NCI-H2227 (cell line): ENCODE results near the gene DDX5.
"Not testable (repeated sequence)": the region's sequence is repeated elsewhere in the genome, so short reads cannot be mapped to it uniquely, and the experiment has no call there.

Experiments used
- DNase-seq: peaks from one replicate; lab custom pipeline; 2025; ENCODE audit not compliant: unreplicated experiment; lab: John Stamatoyannopoulos, UW

The DDX5 gene

GRCh38 chr17:64494121-64494520, 12.0 kb downstream of the DDX5 start:
- no peak for DNase-seq

- DNase-seq, result peak; percentile 28
These were observed 13.5 kb downstream of the DDX5 start for GRCh38 chr17:64492481-64493109.

GRCh38 chr17:64491994-64492393, 14.1 kb downstream of the DDX5 start:
- no peak for DNase-seq

- DNase-seq, result peak; percentile 23
These were observed 14.8 kb downstream of the DDX5 start for GRCh38 chr17:64491034-64491860.

GRCh38 chr17:64488301-64488700, 17.8 kb downstream of the DDX5 start:
- no peak for DNase-seq

- DNase-seq, result no peak
These were observed 21.7 kb downstream of the DDX5 start for GRCh38 chr17:64484380-64484779.

- DNase-seq, result no peak
These were observed 25.1 kb downstream of the DDX5 start for GRCh38 chr17:64480951-64481350.

- DNase-seq, result no peak
These were observed 28.2 kb downstream of the DDX5 start for GRCh38 chr17:64477849-64478248.

- no peak for DNase-seq
These were observed 33.5 kb downstream of the DDX5 start for GRCh38 chr17:64472564-64472963.

- no peak for DNase-seq
These were observed 34.6 kb downstream of the DDX5 start for GRCh38 chr17:64471440-64471839.

GRCh38 chr17:64470625-64471024, 35.5 kb downstream of the DDX5 start:
- DNase-seq, result peak; percentile 58

GRCh38 chr17:64466834-64467233, 39.3 kb downstream of the DDX5 start:
- DNase-seq, result not testable (repeated sequence)

GRCh38 chr17:64466019-64466735, 39.9 kb downstream of the DDX5 start:
- DNase-seq, result peak; percentile 10

GRCh38 chr17:64461788-64462187, 44.3 kb downstream of the DDX5 start:
- no peak for DNase-seq

GRCh38 chr17:64460955-64461354, 45.1 kb downstream of the DDX5 start:
- no peak for DNase-seq

GRCh38 chr17:64459818-64460217, 46.3 kb downstream of the DDX5 start:
- not testable (repeated sequence) for DNase-seq

GRCh38 chr17:64459284-64459747, 46.8 kb downstream of the DDX5 start:
- no peak for DNase-seq

- DNase-seq, result no peak
These were observed 47.3 kb downstream of the DDX5 start for GRCh38 chr17:64458756-64459155.

GRCh38 chr17:64457156-64457555, 48.9 kb downstream of the DDX5 start:
- DNase-seq, result no peak

GRCh38 chr17:64455993-64456885, 49.9 kb downstream of the DDX5 start:
- DNase-seq, result no peak

GRCh38 chr17:64449545-64449944, 56.5 kb downstream of the DDX5 start:
- no peak for DNase-seq
